SU-DHL-6 (cell line): ENCODE data around the gene TECPR2.

Source experiments
- CTCF ChIP-seq: fragments of 200-600 bp; sonication (generic); IDR thresholded peaks from one replicate; pipeline ENCODE4 v1.5.1; 2017; ENCODE audit warnings: antibody characterized with exemption, mild to moderate bottlenecking, low read length, moderate library complexity; ENCODE audit not compliant: insufficient read depth, poor library complexity, severe bottlenecking
- EZH2phosphoT487 ChIP-seq: fragments of 200-600 bp; sonication (generic), shearing (Covaris generic); conservative IDR thresholded peaks from 2 replicates; pipeline ENCODE4 v1.6.1; 2018; ENCODE audit warnings: mild to moderate bottlenecking, antibody characterized with exemption, low read length, moderate library complexity, mixed read lengths

- no peak for TF ChIP-seq CTCF
- TF ChIP-seq EZH2phosphoT487 = no peak
Observed at GRCh38 chr14:102417001-102417431, 54.3 kb downstream of the TECPR2 start.
